ENCODE data around the gene ADPRM. TPM values are rescaled to one million over a fixed set of nuclear protein-coding genes. Genes with fewer than 3 reads are reported as not detected.

The ADPRM gene
- total RNA-seq, 1 donor from 2014 or later: 13.4 TPM

- no peak for DNase-seq (ENCODE audit: low spot score)
- peaks cover 6% of the 10 kb centered on the region for H3K4me1 Mint-ChIP-seq (ENCODE audit: low read depth)
- TF ChIP-seq, protein P1, sequence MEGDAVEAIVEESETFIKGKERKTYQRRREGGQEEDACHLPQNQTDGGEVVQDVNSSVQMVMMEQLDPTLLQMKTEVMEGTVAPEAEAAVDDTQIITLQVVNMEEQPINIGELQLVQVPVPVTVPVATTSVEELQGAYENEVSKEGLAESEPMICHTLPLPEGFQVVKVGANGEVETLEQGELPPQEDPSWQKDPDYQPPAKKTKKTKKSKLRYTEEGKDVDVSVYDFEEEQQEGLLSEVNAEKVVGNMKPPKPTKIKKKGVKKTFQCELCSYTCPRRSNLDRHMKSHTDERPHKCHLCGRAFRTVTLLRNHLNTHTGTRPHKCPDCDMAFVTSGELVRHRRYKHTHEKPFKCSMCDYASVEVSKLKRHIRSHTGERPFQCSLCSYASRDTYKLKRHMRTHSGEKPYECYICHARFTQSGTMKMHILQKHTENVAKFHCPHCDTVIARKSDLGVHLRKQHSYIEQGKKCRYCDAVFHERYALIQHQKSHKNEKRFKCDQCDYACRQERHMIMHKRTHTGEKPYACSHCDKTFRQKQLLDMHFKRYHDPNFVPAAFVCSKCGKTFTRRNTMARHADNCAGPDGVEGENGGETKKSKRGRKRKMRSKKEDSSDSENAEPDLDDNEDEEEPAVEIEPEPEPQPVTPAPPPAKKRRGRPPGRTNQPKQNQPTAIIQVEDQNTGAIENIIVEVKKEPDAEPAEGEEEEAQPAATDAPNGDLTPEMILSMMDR (IDR thresholded peaks at IDR 0.05): no peak
- H3K27ac Mint-ChIP-seq (ENCODE audit: unreplicated experiment): no peak overlapping the region
- H3K36me3 Mint-ChIP-seq (ENCODE audit: low read depth): no peaks in the 10 kb centered on the region
- no peaks in the 10 kb centered on the region for H3K9me3 Mint-ChIP-seq (ENCODE audit: low read depth)
- H3K27me3 Mint-ChIP-seq (ENCODE audit: low read depth): peaks cover 10% of the 10 kb centered on the region
- H3K4me3 Mint-ChIP-seq (ENCODE audit: unreplicated experiment): no peak overlapping the region
These were observed 47.2 kb downstream of the ADPRM start for GRCh38 chr17:10744501-10745000.

- Mint-ChIP-seq H3K27ac (ENCODE audit: unreplicated experiment) (no peak overlapping the region), H3K4me3 (ENCODE audit: unreplicated experiment) (no peak overlapping the region), H3K4me1 (ENCODE audit: low read depth) (peaks cover 6% of the 10 kb centered on the region), H3K9me3 (ENCODE audit: low read depth) (no peaks in the 10 kb centered on the region), H3K36me3 (ENCODE audit: low read depth) (no peaks in the 10 kb centered on the region), H3K27me3 (ENCODE audit: low read depth) (peaks cover 9% of the 10 kb centered on the region)
- TF ChIP-seq, protein P1 (IDR thresholded peaks at IDR 0.05): no peak
- no peak for DNase-seq (ENCODE audit: low spot score)
These were observed 47.8 kb downstream of the ADPRM start for GRCh38 chr17:10745231-10745630.

DNA sequence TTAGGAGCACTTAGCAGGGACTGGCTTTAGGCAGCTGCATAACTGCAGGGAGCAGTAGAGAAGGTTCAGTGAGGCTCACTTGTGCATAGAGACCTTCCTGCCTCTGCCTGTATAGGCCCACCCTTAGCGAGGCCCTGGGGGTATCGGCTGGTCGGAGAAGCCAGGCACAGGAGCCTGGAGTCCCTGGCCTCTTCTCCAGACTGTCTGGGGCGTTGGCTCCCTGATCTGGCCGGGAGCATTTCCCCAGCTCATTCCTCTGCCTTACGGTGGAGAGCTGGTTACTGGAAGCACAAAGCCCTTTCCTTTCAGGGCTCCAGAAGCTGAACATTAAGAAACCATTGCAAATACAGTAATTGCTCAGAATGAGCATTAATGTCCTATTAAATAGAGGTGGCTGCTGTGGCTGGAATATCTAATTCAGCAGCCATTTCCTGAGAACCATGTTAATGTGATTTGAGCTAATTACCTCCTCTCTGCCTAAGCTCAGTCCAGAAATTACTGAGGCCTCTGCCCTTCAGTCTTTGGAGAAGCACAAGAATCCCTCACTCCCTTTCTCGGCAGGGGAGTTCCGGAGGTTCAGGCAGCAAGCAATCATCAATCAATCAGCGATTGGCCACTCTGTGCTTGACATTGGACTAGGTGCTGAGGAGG, 51.3 kb downstream of the ADPRM start:
- Mint-ChIP-seq H3K4me3 (ENCODE audit: unreplicated experiment) (no peak overlapping the region), H3K36me3 (ENCODE audit: low read depth) (no peaks in the 10 kb centered on the region), H3K4me1 (ENCODE audit: low read depth) (peaks cover 6% of the 10 kb centered on the region), H3K9me3 (ENCODE audit: low read depth) (no peaks in the 10 kb centered on the region), H3K27ac (ENCODE audit: unreplicated experiment) (no peak overlapping the region), H3K27me3 (ENCODE audit: low read depth) (peaks cover 16% of the 10 kb centered on the region)
- TF ChIP-seq, protein P1 (IDR thresholded peaks at IDR 0.05): no peak
- DNase-seq (ENCODE audit: low spot score): no peak

GRCh38 chr17:10750210-10750609, 52.8 kb downstream of the ADPRM start:
- no peaks in the 10 kb centered on the region for H3K4me1 Mint-ChIP-seq (ENCODE audit: low read depth)
- no peaks in the 10 kb centered on the region for H3K36me3 Mint-ChIP-seq (ENCODE audit: low read depth)
- no peak for DNase-seq (ENCODE audit: low spot score)
- TF ChIP-seq, protein P1 (IDR thresholded peaks at IDR 0.05): no peak
- no peaks in the 10 kb centered on the region for H3K9me3 Mint-ChIP-seq (ENCODE audit: low read depth)
- no peak overlapping the region for H3K4me3 Mint-ChIP-seq (ENCODE audit: unreplicated experiment)
- no peak overlapping the region for H3K27ac Mint-ChIP-seq (ENCODE audit: unreplicated experiment)
- peaks cover 22% of the 10 kb centered on the region for H3K27me3 Mint-ChIP-seq (ENCODE audit: low read depth)

- no peaks in the 10 kb centered on the region for H3K4me1 Mint-ChIP-seq (ENCODE audit: low read depth)
- no peak overlapping the region for H3K4me3 Mint-ChIP-seq (ENCODE audit: unreplicated experiment)
- peaks cover 22% of the 10 kb centered on the region for H3K27me3 Mint-ChIP-seq (ENCODE audit: low read depth)
- no peak overlapping the region for H3K27ac Mint-ChIP-seq (ENCODE audit: unreplicated experiment)
- no peaks in the 10 kb centered on the region for H3K9me3 Mint-ChIP-seq (ENCODE audit: low read depth)
- H3K36me3 Mint-ChIP-seq (ENCODE audit: low read depth): no peaks in the 10 kb centered on the region
- DNase-seq (ENCODE audit: low spot score): no peak
- TF ChIP-seq, protein P1 (IDR thresholded peaks at IDR 0.05): no peak
These were observed 54.2 kb downstream of the ADPRM start for GRCh38 chr17:10751563-10751962.
